HG02642 (cell line): Measurements from ENCODE around the gene OR9I1.

Experiments used
- ATAC-seq: cut with Tn5 transposase; IDR thresholded peaks from one replicate; pipeline ENCODE4 v1.9.1; 2021; ENCODE audit warnings: mild to moderate bottlenecking; ENCODE audit not compliant: unreplicated experiment, poor library complexity

Gene OR9I1, protein sequence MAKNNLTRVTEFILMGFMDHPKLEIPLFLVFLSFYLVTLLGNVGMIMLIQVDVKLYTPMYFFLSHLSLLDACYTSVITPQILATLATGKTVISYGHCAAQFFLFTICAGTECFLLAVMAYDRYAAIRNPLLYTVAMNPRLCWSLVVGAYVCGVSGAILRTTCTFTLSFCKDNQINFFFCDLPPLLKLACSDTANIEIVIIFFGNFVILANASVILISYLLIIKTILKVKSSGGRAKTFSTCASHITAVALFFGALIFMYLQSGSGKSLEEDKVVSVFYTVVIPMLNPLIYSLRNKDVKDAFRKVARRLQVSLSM

DNA sequence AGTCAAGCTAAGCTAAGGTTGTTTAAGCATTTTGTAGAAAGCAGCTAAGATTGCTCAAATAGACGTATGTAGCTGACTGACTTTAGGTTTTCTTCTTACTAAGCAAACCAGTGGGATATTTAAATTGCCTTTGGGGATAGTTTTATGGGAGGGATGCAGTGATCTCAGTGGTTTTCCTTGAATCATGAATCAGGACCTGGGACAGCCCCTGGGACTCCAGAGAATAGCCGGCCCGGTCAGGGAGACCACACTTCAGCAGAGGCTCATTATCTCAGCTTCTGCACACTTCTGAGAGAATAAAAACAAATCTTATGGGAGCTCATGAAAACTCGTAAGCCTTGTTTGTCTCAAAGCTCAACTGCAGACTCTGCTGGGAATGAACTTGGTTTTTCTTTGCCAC is at the start of gene OR9I1:
Gene OR9I1 (minus strand): TSS at position 62 of the 400 bp plus-strand sequence. CDS start 6,086 bp downstream, outside the sequence.
- ATAC-seq, result no peak

DNA sequence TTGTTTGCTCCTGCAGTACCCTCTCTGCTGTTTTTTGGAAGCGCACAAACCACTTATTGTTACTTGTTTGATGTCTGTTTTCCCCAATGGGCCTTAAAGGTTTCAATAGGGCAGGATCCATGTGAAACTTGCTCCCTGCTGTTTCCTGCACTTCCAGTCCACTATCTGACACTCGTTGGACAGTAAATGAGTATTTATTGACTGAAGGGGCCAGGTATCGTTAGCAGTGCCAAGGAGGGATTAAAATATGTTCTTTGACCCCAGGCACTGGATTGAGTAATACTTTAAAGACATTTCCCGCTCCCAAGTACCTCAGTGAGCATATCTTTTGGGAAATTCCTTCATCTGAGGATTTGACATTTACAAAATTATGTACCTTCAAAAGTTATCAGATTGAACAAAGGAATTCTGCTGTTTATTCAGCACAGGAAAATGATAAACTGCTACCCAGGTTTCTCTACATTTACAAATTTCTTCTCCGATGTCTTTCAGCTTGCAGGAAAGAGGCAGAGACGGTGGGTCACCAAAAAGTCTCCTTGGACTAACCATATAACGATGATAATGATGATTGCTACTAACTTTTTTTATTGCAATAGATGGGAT is 40.3 kb upstream of the OR9I1 start:
- ATAC-seq, result no peak

DNA sequence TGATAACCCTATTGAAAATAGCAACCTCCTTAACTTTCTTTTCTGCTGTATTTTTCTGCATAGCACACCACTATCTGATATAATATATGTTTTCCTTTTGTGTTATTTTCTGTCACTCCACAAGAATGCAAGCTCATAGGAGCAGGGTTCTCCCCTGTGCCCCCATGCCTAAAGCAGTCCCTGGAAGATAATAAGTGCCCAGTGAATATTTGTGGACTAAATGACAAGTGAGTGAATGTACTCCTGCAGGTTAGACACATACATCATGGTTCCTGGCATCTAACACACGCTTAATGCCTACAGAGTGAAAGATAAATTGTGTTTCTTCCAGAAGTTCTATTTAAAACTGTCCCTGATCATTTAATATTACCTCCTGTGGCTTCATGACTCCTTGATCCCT is 39.7 kb upstream of the OR9I1 start:
- no peak for ATAC-seq

DNA sequence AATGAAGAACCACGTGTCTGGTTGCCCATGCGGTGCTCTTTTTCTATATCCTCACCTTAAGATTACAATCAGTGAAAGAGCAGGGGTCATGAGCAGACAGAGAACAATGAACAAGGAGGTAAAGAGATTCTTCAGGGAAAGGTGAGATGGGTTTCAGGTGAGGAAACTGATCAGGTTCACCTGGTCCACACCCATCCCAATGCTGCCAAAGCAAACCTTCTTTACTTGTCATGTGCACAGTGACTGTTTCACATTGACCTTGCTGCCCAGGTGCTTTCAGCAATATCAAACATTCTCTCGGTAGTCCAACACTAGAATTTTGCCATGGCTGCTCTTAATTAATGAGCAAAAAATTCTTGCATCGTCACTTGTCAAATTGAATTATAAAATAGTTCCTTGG is 39.1 kb upstream of the OR9I1 start:
- no peak for ATAC-seq

DNA sequence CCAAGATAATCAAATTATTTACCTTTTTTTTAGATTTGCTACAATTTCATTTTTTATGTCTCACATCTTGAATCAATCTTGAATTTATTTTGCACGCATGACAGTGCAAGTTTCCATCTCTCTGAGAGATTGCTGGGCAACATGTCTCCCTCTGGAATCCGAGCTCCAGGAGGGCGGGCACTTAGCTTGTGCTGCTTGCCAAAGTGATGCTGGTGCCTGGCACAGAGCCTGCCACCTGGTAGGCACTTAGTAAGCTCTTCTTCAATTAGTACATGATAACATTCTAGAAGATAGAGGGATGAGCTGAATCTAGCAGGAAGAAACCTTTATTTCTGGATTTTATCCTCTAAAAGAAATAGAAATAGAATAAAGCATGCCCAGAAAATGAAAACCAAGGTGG is 27.5 kb upstream of the OR9I1 start:
- no peak for ATAC-seq

DNA sequence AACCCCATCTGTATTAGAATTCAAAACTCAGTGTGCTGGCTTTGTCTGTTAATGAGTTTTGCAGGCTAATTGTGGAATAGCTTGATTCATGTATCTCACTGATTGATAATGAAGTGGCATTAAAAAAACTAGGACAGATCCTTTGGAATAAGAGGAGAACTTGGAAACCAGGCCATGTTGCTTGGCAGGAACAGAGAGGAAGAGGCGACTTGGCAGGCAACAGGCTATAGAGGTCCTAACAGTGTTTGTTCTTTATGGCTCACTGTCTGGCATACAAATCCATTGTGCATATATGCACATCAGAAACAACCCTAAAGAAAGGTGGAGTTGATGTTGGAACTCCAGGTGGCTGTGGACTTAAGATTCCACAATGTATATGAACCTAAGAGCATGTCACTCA is 17.4 kb upstream of the OR9I1 start:
- ATAC-seq, result no peak

DNA sequence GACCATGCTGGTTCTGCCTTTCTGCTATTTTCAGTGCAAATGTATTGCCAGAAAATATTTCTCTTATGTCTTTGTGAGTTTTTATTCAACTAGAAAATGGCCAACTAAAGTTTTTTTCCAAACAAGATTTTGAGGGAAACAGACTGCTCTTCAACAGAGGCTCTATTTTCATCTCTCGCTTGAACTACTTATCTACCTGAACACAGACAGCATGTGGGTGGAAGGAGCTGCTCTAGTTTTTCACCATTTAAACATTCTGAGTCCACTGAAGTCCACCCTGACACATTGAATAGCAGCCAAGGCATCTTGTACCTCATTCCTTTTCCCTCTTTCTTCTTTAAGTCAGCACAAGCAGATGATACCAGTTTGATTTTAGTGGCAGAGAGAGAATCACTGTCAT is 9.8 kb upstream of the OR9I1 start:
- ATAC-seq, result no peak

DNA sequence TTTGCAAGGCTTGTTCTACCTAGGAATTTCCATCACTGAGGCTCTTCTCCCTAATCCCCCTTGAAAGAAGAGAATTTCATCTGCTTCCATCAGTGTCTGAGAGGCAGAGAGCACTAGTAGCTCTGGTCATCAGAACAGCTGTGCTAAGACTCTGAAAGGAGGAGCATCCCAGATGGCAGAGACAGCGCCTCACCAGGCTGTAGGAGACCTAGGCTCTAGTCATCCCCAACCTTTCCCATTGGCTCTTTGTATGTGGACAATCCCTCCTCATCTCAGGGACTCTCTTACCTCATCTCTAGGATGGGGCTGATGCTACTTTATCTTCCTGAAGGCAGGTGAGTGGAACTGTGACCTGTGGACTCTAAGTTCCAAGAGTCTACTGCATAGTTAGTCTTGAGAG is 8.8 kb upstream of the OR9I1 start:
- no peak for ATAC-seq

DNA sequence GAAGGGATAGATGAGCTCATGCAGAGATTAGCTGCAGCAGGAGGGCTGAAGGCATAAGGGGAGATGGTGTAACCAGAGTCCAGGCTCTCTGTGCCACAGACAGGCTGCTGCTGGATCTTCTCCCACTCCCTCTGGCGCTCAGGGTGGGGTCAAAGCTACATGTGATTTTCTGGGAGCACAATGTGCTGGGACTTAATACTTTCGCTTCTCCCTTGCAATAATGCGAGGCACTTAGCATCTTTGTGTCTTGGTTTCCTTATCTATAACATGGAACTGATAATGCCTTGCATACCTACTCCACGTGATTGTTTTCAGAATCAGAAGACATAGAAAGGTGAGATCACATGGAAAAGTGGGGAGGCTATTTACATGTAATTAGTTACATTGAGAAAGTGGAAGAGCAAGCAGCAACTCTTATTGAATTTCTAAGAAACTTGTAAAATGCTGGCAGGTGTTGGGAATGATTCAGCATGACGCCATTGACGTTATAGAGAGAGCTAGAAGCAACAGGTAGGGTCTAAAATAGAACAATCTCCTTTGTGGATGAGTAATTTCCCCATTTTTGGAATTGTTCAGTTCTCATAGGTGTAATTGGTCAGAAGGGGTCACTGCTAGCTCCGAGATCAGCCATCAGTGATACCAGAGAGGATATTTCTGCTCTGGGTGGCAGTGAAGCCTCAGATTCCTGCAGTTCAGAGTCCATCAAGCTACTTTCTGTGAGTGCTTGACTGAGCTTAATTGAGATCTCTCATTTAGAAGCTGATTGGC is 8.2 kb upstream of the OR9I1 start:
- no peak for ATAC-seq

DNA sequence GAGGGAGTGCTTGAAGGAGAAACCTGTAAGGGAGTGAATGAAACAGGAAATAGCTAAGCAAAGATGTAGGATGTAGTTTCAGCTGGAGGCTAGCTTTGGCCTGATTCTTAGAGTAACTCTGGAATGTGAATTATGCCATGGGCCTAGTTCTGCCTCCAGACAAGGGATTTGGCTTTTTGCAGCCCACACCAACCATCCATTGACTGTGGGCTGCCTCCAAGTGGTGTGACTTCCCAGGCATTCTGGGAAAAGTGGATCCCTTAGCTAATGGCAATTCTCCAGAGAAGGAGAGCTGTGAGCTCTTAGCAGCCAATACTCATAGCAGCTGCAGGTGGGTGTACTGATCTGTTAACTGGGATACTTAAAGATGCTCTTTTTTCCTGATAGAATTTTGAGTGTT is 2.0 kb upstream of the OR9I1 start:
- no peak for ATAC-seq

DNA sequence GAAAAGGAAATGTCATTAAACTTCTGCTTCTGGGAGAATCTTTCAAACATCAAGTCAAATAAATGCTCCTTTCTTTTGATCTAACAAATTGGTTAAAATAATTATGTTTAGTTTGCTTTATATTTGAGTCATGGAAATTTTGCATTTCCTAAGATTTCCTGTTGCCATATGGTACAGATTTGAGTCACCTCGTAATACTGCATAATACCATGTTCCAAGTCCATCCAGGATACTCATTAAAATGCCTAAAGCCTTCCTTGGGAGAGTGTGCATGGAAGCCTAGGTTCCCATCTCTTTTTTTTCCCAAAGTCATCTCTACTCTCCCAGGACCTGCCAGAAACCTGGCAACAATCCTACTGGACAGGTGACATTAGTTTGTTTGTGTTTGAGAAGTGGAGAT is 4.2 kb downstream of the OR9I1 start:
- no peak for ATAC-seq

DNA sequence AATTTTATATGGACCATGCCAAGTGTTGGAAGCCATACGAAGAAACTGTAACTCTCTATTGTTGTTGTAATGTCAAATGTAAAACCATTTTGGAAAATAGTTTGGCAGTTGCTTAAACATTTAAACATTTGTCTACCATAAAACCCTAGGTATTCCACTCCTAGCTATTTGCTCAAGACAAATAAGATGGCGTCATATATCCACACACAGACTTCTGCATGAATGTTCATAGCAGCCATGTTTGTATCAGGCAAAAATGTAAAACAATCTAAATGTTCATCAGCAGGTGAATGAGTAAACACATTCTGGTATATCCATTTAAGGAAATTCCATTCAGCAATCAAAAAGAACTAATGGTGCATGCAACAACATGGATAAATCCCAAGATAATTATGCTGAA is 27.9 kb downstream of the OR9I1 start:
- ATAC-seq, result no peak

DNA sequence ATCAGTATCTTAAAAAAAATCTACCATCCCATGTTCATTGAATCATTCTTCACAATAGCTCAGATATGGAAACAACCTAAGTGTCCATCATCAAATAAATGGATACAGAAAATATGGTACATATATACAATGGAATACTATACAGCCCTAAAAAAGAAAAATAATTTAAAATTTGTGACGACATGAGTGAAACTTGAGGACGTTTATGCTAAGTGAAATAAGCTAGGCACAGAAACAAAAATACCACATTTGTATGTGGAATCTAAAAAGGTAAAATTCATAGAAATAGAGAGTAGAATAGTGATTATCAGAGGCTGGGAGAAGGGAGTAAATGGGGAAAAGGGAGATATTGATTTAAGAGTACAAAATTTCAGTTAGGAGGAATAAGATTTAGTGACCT is 38.8 kb downstream of the OR9I1 start:
- no peak for ATAC-seq

DNA sequence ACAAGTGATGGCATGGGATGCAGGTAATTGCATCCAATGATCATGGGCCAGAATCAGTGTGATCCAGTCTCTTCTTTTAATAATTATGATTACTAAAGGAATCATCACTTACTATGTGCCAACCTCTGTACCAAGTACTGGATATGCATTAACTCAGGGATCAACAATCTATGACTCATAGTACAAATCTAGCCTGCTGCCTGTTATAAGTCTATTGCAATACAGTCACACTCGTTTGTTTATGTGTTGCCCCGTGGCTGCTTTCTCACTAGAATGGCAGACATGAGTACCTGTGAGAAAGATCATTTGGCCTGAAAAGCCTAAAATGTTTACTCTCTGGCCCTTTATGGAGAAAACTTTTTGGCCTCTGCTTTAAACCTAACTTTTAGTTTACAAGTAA is 49.5 kb downstream of the OR9I1 start:
- no peak for ATAC-seq

DNA sequence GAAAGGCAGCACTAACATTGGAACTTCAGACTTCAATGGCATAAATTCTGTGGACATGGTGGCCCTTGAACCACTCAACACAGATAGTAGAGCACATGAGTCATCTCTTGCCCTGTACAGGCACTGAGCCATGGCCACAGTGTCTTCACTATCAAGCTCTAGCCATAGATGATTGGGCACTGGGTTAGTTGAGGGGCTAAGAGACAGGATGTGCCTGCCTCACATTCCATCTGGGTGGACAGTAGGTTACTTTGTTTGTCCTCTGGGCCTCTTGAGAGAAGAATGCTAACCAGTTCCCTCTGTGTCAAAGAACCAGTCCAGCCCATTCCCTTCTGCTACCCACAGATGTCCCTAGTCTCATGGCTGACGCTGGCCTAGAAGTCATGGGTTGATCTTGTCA is 54.7 kb downstream of the OR9I1 start:
- no peak for ATAC-seq

DNA sequence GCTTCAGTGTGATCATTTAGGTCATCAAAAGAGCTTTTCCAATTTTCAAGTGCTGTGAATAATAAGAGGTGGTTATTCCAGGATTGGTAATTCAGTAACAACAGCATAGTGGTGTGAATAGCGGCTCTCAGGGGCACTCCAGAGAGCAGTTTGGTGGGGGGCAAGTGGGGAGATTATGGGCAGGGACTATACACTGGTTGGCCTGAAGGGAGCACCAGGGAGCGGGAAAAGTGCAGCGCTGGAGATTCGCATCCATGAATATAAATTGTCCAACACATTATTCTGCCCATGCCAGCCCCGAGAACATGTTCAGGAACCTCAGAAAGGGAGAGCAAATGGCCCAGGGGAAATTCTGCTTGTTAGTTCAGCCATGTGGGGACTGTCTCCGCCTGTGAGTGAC is 56.7 kb downstream of the OR9I1 start:
- no peak for ATAC-seq

DNA sequence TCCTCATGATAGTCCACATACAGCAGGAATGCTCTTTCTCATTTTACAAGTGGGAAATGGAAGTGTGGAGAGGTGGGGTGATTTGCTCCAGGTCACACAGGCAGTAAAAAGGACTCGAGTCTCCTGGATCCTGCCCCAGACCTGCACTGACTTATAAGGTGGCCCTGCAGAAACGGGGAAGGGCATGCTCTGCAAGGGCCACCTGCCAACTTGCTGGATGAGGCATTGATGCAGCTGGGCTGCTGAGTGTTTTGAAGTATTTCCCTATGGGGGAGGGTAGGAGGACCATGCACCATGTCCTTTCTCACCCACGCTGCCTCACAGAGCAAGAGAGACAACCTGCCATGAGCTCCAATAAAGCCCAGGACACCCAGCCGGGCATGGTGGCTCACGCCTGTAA is 57.6 kb downstream of the OR9I1 start:
- ATAC-seq, result no peak
